GM12878 (cell line): Measurements from ENCODE around the gene SERPINI1. TPM values are rescaled to one million over a fixed set of nuclear protein-coding genes. Genes with fewer than 3 reads are reported as not detected.

Experiments used
- ATAC-seq: fragments of 200-7000 bp; cut with Tn5 transposase; 3 replicates; pipeline ENCODE4 v1.9.1; 2020; ENCODE audit warnings: mild to moderate bottlenecking, moderate library complexity
- BruUV-seq: library from RNA; stranded (reverse); fragments of 400-500 nt; replicated peaks from 2 replicates; lab custom pipeline; 2021; lab: Mats Ljungman, UMichigan
- CTCF ChIA-PET: fragments of 300-600 bp; sonication (Branson Sonifier 250); formaldehyde crosslinking; extraction: SDS; loops from one replicate; lab custom pipeline; 2021; ENCODE audit warnings: inconsistent platforms; lab: Yijun Ruan, JAX
- POLR2A ChIA-PET: fragments of 350-600 bp; formaldehyde crosslinking; extraction: SDS; loops from one replicate; lab custom pipeline; 2021; ENCODE audit warnings: inconsistent platforms; lab: Charles Lee
- RAD21 ChIA-PET: fragments of 300-600 bp; sonication (Branson Sonifier 250); formaldehyde crosslinking; loops from one replicate; lab custom pipeline; 2023; ENCODE audit warnings: antibody characterized with exemption; ENCODE audit not compliant: unreplicated experiment; lab: Charles Lee
- SMC1A ChIA-PET: fragments of 300-600 bp; sonication (Branson Sonifier 250); formaldehyde crosslinking; loops from one replicate; lab custom pipeline; 2023; ENCODE audit not compliant: unreplicated experiment, uncharacterized antibody; lab: Charles Lee
- DNase-seq: peaks from one replicate; pipeline ENCODE4 v3.0.0-alpha.2; 2011; ENCODE audit warnings: low read depth, low spot score
- FAIRE-seq: peaks from 3 replicates; lab custom pipeline; 2011; peaks lifted over from hg19 to GRCh38; lab: Jason Lieb, UNC
- H2AFZ ChIP-seq: 2 replicates; pipeline ENCODE4 v1.6.0; 2011; ENCODE audit warnings: low read depth, low read length, control low read depth; ENCODE audit not compliant: control insufficient read depth
- H3K27ac ChIP-seq: 2 replicates; pipeline ENCODE4 v1.5.1; 2011; ENCODE audit warnings: control low read depth; ENCODE audit not compliant: control insufficient read depth, insufficient read depth
- H3K27me3 ChIP-seq, 2 experiments: replicated peaks in 1 of 2; 2 replicates each; pipeline versions ENCODE4 v1.6.0 to v1.6.1; 2011; ENCODE audit warnings: low read length in 1 of 2; ENCODE audit not compliant: control insufficient read depth in 2 of 2, insufficient read depth in 2 of 2
- H3K36me3 ChIP-seq, 2 experiments: 2 replicates each; pipeline ENCODE4 v1.5.1; 2011; ENCODE audit warnings: low read length in 1 of 2; ENCODE audit not compliant: control insufficient read depth in 2 of 2, insufficient read depth in 2 of 2
- H3K4me1 ChIP-seq: 2 replicates; pipeline ENCODE4 v1.6.1; 2011; ENCODE audit warnings: mild to moderate bottlenecking, low read length, moderate library complexity, mixed read lengths; ENCODE audit not compliant: control insufficient read depth, insufficient read depth
- H3K4me2 ChIP-seq: 2 replicates; pipeline ENCODE4 v1.6.0; 2011; ENCODE audit warnings: control low read depth; ENCODE audit not compliant: control insufficient read depth, insufficient read depth
- H3K4me3 ChIP-seq: fragments of 200-600 bp; sonication (generic); 2 replicates; pipeline ENCODE4 v1.5.1; 2016
- H3K79me2 ChIP-seq: 2 replicates; pipeline ENCODE4 v1.6.0; 2011; ENCODE audit warnings: low read length; ENCODE audit not compliant: control insufficient read depth, insufficient read depth
- H3K9ac ChIP-seq: 2 replicates; pipeline ENCODE4 v1.8.0; 2011; ENCODE audit warnings: low read length, control low read depth, mixed read lengths; ENCODE audit not compliant: control insufficient read depth, insufficient read depth
- H3K9me3 ChIP-seq: replicated peaks from 3 replicates; pipeline ENCODE4 v1.5.1; 2011; ENCODE audit warnings: mild to moderate bottlenecking, low read length; ENCODE audit not compliant: control insufficient read depth, insufficient read depth
- H4K20me1 ChIP-seq: 2 replicates; pipeline ENCODE4 v1.6.0; 2011; ENCODE audit not compliant: control insufficient read depth, insufficient read depth
- BRCA1 ChIP-seq: IDR thresholded peaks from 2 replicates; pipeline ENCODE4 v1.6.1; 2011; ENCODE audit warnings: low read depth, low read length, improper control_type of control experiment
- CBX3 ChIP-seq: fragments of 200-600 bp; sonication (generic); IDR thresholded peaks from 2 replicates; pipeline ENCODE4 v1.6.1; 2016; ENCODE audit warnings: low read depth, borderline replicate concordance
- CHD1 ChIP-seq: IDR thresholded peaks from 2 replicates; pipeline ENCODE4 v1.6.1; 2012; ENCODE audit warnings: low read depth, low read length, improper control_type of control experiment
- CHD2 ChIP-seq: IDR thresholded peaks from 2 replicates; pipeline ENCODE4 v1.6.1; 2011; ENCODE audit warnings: low read depth, low read length, improper control_type of control experiment, borderline replicate concordance
- FOS ChIP-seq: IDR thresholded peaks from 3 replicates; pipeline ENCODE4 v1.6.1; 2011; ENCODE audit warnings: borderline replicate concordance; ENCODE audit not compliant: insufficient read length; ENCODE audit errors: extremely low read depth
- KAT2A ChIP-seq: conservative IDR thresholded peaks from 2 replicates; pipeline ENCODE4 v1.6.1; 2011; ENCODE audit warnings: low read depth, low read length; ENCODE audit not compliant: control insufficient read depth
- KDM1A ChIP-seq: fragments of 200-600 bp; sonication (generic); IDR thresholded peaks from 2 replicates; pipeline ENCODE4 v1.6.1; 2016; ENCODE audit warnings: borderline replicate concordance
- NRF1 ChIP-seq: conservative IDR thresholded peaks from 2 replicates; pipeline ENCODE4 v1.6.1; 2011; ENCODE audit warnings: mild to moderate bottlenecking, low read depth, low read length, improper control_type of control experiment
- RAD51 ChIP-seq: fragments of 450-650 bp; IDR thresholded peaks from 2 replicates; pipeline ENCODE4 v1.6.1; 2016; ENCODE audit warnings: moderate library complexity, mild to moderate bottlenecking, inconsistent platforms
- RB1 ChIP-seq: fragments of 450-650 bp; formaldehyde crosslinking; IDR thresholded peaks from 2 replicates; pipeline ENCODE4 v1.6.1; 2017; ENCODE audit warnings: mild to moderate bottlenecking, borderline replicate concordance
- RCOR1 ChIP-seq: conservative IDR thresholded peaks from 2 replicates; pipeline ENCODE4 v1.6.1; 2012; ENCODE audit warnings: low read depth, low read length, improper control_type of control experiment
- RFX5 ChIP-seq: IDR thresholded peaks from 2 replicates; pipeline ENCODE4 v1.6.1; 2011; ENCODE audit warnings: low read depth, low read length, improper control_type of control experiment
- SIN3A ChIP-seq: IDR thresholded peaks from 2 replicates; pipeline ENCODE4 v1.6.1; 2012; ENCODE audit warnings: low read depth, low read length, improper control_type of control experiment
- WGBS: methylation state at CpG from one replicate; pipeline ENCODE4 v1.1.6; 2016; ENCODE audit warnings: low lambda C conversion rate; ENCODE audit not compliant: insufficient replicate concordance, insufficient coverage; ENCODE audit errors: missing lambda C conversion rate; 5-methylcytosine and 5-hydroxymethylcytosine counted together
- in situ Hi-C: fragments of 300-500 bp; cut with MboI; formaldehyde crosslinking; loops from 9 replicates; pipeline ENCODE4 v1.14.3; 2018; ENCODE audit warnings: mixed read lengths
- intact Hi-C: fragments of 100-400 bp; cut with micrococcal nuclease; formaldehyde crosslinking; loops from one replicate; pipeline ENCODE4 v1.14.2; 2022; ENCODE audit not compliant: unreplicated experiment
- polyA plus RNA-seq, 11 experiments: library from polyadenylated mRNA; depleted of rRNA in 4 of 11; unstranded in 6 of 11; stranded (reverse) in 5 of 11; fragments of >200 nt; fragmentation: Nextera tagmentation in 4 of 11; fragmentation: Illumina TruSeq in 1 of 11; extraction: Ambion mirVana in 4 of 11; extraction: Trizol in 1 of 11; gene quantifications; 1 replicate in 1 of 11; 2 replicates in 10 of 11; pipeline versions ENCODE4 v1.2.1 to v1.2.3, GENCODE V29; 2011 to 2016; ENCODE audit warnings: inconsistent platforms in 2 of 11, missing spikeins in 2 of 11, low read depth in 1 of 11
- total RNA-seq, 4 experiments: library from RNA; depleted of rRNA in 3 of 4; stranded (reverse); fragments of >200 nt in 3 of 4; fragmentation: Illumina TruSeq in 1 of 4; extraction: Trizol in 1 of 4; gene quantifications; 2 replicates each; pipeline versions ENCODE4 v1.2.1 to v1.2.3, GENCODE V29; 2013 to 2021
- TF ChIP-seq, protein P1 (sequence below): IDR thresholded peaks from 2 replicates; pipeline ENCODE4 v1.6.1; 2012; ENCODE audit warnings: low read depth, low read length, improper control_type of control experiment
- TF ChIP-seq, protein P2 (sequence below): fragments of 450-650 bp; IDR thresholded peaks from 2 replicates; pipeline ENCODE4 v1.6.1; 2017; ENCODE audit warnings: borderline replicate concordance
- TF ChIP-seq, protein P3 (sequence below): IDR thresholded peaks from 2 replicates; pipeline ENCODE4 v1.6.1; 2012; ENCODE audit warnings: low read length, inconsistent platforms
- TF ChIP-seq, protein P4 (sequence below), 3 experiments: IDR thresholded peaks in 2 of 3; conservative IDR thresholded peaks in 1 of 3; 2 replicates each; pipeline ENCODE4 v1.5.1; 2011; ENCODE audit warnings: low read depth in 3 of 3, low read length in 3 of 3, mild to moderate bottlenecking in 3 of 3, control low read depth in 2 of 3, moderate library complexity in 2 of 3, inconsistent platforms in 1 of 3, mixed read lengths in 1 of 3; ENCODE audit not compliant: control insufficient read depth in 2 of 3, insufficient read depth in 1 of 3; ENCODE audit errors: extremely low read depth in 1 of 3
- TF ChIP-seq, protein P5 (sequence below): fragments of 450-650 bp; conservative IDR thresholded peaks from 2 replicates; pipeline ENCODE4 v1.6.1; 2017; ENCODE audit warnings: mild to moderate bottlenecking, moderate library complexity

Gene SERPINI1
- total and polyA plus RNA-seq, 10 of the 15 experiments (the other 5 are each of a cell fraction or from before 2014, with no cell fraction given), result 1.5 to 7.6 (median 3.6) TPM

DNA sequence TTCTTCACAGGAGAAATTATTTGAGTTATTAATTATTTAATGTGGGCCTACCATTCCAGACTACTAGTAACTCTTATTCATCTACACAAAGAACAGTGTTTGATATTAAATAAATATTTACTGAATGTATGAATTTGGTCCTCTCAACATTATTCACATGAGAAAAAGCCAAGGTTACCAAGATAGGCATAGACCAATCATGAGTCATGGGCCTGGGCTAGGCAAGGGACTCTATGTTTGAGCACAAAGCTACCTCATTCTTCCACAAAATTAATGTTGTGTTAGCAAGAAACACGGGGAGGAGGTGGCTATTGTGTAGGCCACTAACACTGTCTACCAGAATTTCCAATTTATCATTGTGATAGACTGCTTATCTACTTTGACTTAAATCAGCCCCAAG, 115.7 kb downstream of the SERPINI1 start (continued):
- no peak for TF ChIP-seq FOS
- TF ChIP-seq SIN3A, result no peak
- TF ChIP-seq, protein P1, sequence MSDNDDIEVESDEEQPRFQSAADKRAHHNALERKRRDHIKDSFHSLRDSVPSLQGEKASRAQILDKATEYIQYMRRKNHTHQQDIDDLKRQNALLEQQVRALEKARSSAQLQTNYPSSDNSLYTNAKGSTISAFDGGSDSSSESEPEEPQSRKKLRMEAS, result no peak

DNA sequence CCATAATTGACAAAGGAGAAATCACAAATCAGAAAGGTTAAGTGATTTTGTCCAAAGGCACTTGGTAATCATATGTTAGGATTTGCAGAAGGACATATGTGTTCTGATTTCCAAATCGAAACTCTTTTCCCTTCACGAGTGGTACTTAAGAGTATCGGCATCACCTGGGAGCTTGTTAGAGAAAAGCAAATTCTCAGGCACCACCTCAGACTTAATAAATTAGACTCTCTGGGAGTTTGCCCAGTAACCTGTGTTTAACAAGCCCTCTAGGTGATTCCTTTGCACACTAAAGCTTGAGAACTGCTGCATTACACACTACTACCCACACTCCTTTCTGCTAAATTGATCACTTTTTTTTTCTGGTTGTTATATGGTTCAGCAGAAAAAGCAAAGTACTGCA, 116.2 kb downstream of the SERPINI1 start:
- ChIA-PET CTCF (interaction anchor here (1.9 kb wide), 1 partner anchor 30 kb away, joined by 7 read pairs; no protein-coding TSS in a partner anchor), POLR2A (no interaction called here)
- TF ChIP-seq, protein P2, sequence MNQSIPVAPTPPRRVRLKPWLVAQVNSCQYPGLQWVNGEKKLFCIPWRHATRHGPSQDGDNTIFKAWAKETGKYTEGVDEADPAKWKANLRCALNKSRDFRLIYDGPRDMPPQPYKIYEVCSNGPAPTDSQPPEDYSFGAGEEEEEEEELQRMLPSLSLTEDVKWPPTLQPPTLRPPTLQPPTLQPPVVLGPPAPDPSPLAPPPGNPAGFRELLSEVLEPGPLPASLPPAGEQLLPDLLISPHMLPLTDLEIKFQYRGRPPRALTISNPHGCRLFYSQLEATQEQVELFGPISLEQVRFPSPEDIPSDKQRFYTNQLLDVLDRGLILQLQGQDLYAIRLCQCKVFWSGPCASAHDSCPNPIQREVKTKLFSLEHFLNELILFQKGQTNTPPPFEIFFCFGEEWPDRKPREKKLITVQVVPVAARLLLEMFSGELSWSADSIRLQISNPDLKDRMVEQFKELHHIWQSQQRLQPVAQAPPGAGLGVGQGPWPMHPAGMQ, result no peak
- TF ChIP-seq KDM1A, result no peak
- TF ChIP-seq CHD2, result no peak
- no peak for TF ChIP-seq NRF1
- no peak for TF ChIP-seq RAD51
- TF ChIP-seq, protein P3, sequence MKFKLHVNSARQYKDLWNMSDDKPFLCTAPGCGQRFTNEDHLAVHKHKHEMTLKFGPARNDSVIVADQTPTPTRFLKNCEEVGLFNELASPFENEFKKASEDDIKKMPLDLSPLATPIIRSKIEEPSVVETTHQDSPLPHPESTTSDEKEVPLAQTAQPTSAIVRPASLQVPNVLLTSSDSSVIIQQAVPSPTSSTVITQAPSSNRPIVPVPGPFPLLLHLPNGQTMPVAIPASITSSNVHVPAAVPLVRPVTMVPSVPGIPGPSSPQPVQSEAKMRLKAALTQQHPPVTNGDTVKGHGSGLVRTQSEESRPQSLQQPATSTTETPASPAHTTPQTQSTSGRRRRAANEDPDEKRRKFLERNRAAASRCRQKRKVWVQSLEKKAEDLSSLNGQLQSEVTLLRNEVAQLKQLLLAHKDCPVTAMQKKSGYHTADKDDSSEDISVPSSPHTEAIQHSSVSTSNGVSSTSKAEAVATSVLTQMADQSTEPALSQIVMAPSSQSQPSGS, result no peak
- no peak for TF ChIP-seq KAT2A
- TF ChIP-seq, protein P4, sequence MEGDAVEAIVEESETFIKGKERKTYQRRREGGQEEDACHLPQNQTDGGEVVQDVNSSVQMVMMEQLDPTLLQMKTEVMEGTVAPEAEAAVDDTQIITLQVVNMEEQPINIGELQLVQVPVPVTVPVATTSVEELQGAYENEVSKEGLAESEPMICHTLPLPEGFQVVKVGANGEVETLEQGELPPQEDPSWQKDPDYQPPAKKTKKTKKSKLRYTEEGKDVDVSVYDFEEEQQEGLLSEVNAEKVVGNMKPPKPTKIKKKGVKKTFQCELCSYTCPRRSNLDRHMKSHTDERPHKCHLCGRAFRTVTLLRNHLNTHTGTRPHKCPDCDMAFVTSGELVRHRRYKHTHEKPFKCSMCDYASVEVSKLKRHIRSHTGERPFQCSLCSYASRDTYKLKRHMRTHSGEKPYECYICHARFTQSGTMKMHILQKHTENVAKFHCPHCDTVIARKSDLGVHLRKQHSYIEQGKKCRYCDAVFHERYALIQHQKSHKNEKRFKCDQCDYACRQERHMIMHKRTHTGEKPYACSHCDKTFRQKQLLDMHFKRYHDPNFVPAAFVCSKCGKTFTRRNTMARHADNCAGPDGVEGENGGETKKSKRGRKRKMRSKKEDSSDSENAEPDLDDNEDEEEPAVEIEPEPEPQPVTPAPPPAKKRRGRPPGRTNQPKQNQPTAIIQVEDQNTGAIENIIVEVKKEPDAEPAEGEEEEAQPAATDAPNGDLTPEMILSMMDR (IDR thresholded peaks at IDR 0.05 in 2 of 3, conservative IDR thresholded peaks at IDR 0.05 in 1 of 3; ENCODE audit: control insufficient read depth in 2 of 3, extremely low read depth in 1 of 3, insufficient read depth in 1 of 3, low read depth in 3 of 3, low read length in 3 of 3), result no peak
- TF ChIP-seq, protein P5, sequence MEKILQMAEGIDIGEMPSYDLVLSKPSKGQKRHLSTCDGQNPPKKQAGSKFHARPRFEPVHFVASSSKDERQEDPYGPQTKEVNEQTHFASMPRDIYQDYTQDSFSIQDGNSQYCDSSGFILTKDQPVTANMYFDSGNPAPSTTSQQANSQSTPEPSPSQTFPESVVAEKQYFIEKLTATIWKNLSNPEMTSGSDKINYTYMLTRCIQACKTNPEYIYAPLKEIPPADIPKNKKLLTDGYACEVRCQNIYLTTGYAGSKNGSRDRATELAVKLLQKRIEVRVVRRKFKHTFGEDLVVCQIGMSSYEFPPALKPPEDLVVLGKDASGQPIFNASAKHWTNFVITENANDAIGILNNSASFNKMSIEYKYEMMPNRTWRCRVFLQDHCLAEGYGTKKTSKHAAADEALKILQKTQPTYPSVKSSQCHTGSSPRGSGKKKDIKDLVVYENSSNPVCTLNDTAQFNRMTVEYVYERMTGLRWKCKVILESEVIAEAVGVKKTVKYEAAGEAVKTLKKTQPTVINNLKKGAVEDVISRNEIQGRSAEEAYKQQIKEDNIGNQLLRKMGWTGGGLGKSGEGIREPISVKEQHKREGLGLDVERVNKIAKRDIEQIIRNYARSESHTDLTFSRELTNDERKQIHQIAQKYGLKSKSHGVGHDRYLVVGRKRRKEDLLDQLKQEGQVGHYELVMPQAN, result no peak
- TF ChIP-seq RB1, result no peak
- TF ChIP-seq CBX3, result no peak
- no peak for TF ChIP-seq RFX5
- TF ChIP-seq BRCA1, result no peak
- TF ChIP-seq CHD1, result no peak
- no peak for TF ChIP-seq RCOR1

More for the DNA sequence above, 116.2 kb downstream of the SERPINI1 start:
- no peaks in the 10 kb centered on the region for H3K4me1 ChIP-seq
- DNase-seq, result no peak
- FAIRE-seq, result no peak
- no peaks in the 10 kb centered on the region for H4K20me1 ChIP-seq
- no peak overlapping the region for H2AFZ ChIP-seq
- H3K79me2 ChIP-seq, result no peaks in the 10 kb centered on the region
- no peak overlapping the region for H3K4me3 ChIP-seq
- intact Hi-C loops, result no loop called here
- no peak overlapping the region for H3K9ac ChIP-seq
- H3K4me2 ChIP-seq, result no peak overlapping the region
- 47% methylated on average over 3 of the region's 3 CpGs for WGBS
- no peaks in the 10 kb centered on the region for H3K36me3 ChIP-seq
- no peaks in the 10 kb centered on the region for H3K9me3 ChIP-seq
- H3K27me3 ChIP-seq, result no peaks in the 10 kb centered on the region; a peak in 1 of 4 replicates
- RAD21 ChIA-PET, result no interaction called here
- no peak for ATAC-seq
- SMC1A ChIA-PET, result no interaction called here
- in situ Hi-C loops, result no loop called here
- H3K27ac ChIP-seq, result no peak overlapping the region
- BruUV-seq, result no TSS peak
